GM12891 (cell line): ENCODE measurements around the gene PPFIBP2.

Experiments
- DNase-seq: peaks from one replicate; pipeline ENCODE4 v3.0.0; 2011; ENCODE audit warnings: low spot score; ENCODE audit not compliant: insufficient read length
- FAIRE-seq: peaks from 2 replicates; lab custom pipeline; 2011; peaks lifted over from hg19 to GRCh38; lab: Jason Lieb, UNC
- PAX5 ChIP-seq: IDR thresholded peaks from 2 replicates; pipeline ENCODE4 v1.6.1; 2011; ENCODE audit warnings: low read length, moderate library complexity, mild to moderate bottlenecking; ENCODE audit not compliant: insufficient read depth, severe bottlenecking
- POLR2A ChIP-seq: IDR thresholded peaks from 2 replicates; pipeline ENCODE4 v1.6.1; 2011; ENCODE audit warnings: low read depth, low read length, control low read depth
- POLR2AphosphoS5 ChIP-seq: IDR thresholded peaks from 2 replicates; pipeline ENCODE4 v1.6.1; 2011; ENCODE audit warnings: low read depth, low read length, control low read depth
- POU2F2 ChIP-seq: IDR thresholded peaks from 2 replicates; pipeline ENCODE4 v1.6.1; 2011; ENCODE audit warnings: low read depth, mild to moderate bottlenecking, control low read depth, low read length, moderate library complexity
- SPI1 ChIP-seq: IDR thresholded peaks from 2 replicates; pipeline ENCODE4 v1.6.1; 2011; ENCODE audit warnings: low read depth, low read length, control low read depth
- TAF1 ChIP-seq: IDR thresholded peaks from 2 replicates; pipeline ENCODE4 v1.6.1; 2011; ENCODE audit warnings: low read depth, low read length, control low read depth

Gene PPFIBP2

DNA sequence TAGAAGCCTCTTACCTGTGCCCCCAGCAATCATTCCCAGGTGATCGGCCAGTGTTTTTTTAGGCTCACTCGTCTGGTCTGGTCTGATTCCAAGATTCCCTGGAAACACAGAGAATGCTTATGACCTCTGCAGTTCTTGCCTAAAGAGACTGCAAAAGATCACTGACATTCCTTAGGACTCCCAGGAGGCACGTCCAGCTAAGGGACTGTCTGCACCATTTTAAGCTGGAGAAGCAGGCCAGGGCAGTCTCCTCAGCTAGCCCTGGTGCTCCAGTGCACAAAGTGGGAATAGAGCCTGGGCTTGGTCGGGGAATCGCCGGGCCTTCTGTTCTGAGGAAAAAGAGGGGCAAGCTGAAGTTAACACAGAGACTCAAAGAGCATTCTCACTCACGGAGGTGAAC, 154.7 kb downstream of the PPFIBP2 start:
- TF ChIP-seq SPI1 = no peak
- TF ChIP-seq PAX5 = no peak
- TF ChIP-seq TAF1 = no peak
- TF ChIP-seq POU2F2 = no peak
- no peak for TF ChIP-seq POLR2AphosphoS5
- TF ChIP-seq POLR2A = no peak
- DNase-seq = no peak
- FAIRE-seq = no peak

DNA sequence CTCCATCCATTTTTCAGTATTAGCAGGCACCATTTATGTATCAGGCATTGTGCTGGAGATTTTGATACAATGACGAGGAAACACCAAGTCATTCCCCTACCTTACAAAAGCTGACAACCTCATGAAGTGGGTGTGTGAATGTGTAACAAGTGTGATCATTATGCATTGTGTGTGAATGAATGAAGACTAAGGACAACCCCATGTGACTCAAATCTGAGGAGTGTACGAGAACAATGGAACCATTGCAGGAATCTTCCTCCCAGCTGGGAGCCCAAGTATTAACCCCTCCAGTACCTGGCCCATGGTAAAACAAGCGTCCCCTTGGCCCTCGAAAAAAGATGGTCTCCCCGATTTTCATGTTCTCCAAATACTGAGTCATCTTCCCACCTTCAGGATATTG, 155.1 kb downstream of the PPFIBP2 start:
- TF ChIP-seq POU2F2 (no peak), PAX5 (no peak), POLR2AphosphoS5 (no peak), SPI1 (no peak), TAF1 (no peak), POLR2A (no peak)
- DNase-seq = no peak
- FAIRE-seq = peak; percentile 9

DNA sequence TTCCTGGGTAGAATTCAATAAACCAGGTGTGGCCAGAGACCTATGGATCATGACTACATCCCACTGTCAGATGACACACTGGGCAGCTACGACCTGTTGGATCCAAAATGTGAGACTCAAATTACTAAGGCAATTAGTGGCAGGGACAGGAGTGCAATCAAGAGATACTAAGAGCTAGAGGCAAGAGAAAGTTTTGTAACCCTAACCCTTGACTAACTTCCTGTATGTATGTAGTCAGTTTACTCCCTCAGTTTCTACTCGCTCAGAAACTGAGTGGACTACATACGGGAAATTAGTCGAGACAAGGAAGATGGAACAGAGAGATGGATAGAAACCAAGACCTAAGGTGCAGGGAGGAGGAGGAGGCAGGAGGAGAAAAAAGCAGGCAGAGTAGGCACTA, 156.8 kb downstream of the PPFIBP2 start:
- FAIRE-seq (peak; percentile 71), DNase-seq (no peak)
- 0 out of 2 replicates have a peak, but pooled peaks have one; percentile 6 for TF ChIP-seq POLR2A
- no peak for TF ChIP-seq SPI1

DNA sequence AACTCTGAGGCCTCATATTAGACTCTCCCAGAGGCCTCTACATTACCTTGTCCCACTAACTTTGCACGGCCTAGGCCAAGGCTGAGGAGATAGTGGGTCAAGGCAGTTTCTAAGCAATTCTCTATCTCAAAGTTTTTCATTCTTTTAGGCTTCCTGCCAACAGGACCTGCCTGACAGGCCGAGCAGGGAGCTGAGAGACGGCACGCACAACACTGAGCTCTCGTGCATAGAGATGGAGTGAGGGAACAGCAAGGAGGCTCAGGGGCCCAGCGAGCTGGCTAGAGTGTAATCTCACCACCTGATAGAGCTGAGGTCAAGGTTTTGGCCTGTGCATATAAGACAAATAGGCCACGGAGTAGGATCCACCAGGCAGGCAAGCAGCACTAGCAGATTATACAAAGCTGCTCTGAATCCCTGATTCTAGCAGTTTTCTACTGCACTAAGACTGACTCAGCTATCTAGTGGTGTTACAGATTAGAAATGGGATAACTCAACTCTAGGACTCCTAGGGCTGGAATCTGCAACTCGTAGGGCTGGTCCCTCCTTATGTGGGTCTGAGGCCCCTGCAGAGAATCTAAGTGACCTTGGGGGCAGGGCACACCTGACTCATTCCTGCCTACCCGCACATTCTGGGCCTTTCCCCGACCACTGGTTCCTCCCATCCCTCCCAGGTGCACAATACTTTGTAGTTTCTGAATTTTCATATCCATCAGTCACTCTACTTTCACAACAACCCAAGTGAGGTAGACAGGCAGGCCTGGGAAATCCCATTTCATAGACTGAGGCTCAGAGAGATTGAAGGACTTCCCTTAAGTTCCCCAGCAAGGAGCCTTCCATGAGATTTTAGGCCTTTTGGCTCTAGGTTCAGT, 157.8 kb downstream of the PPFIBP2 start:
- FAIRE-seq (peak; percentile 66), DNase-seq (no peak)

DNA sequence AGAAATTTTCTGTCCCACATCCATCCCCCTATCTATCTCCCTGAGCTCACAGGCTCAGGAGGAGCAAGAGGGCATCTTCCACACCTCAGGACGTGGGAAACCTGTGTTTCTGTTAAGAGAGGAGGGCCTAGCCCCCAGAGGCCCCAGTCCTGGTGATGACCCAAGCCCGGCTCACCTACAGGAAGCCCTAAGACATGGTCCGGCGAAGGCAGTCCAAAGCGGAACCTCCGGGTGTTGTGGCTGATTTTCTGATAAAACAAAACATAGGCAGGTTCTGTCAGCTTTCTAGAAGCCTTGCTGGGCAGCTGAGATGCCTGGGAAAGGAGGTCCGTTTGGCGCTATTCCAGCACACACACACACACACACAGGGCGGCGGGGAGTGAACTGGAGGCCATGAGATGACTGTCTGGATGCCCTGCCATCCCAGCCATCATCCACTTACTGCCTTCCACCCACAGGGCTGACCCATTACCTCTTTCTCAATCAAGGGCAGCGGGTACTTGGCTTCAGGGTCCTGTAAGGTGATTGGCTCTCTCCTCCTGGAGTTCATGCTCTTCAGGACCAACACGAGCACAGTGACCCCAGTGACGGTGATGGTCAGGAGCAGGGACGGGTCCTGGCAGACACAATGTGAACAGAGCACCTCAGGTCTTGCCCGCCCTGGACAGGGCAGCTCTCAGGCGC, 158.6 kb downstream of the PPFIBP2 start:
- TF ChIP-seq SPI1 = no peak
- TF ChIP-seq PAX5 = peak; percentile 61
- no peak; the same call in 1 of the 2 replicates for TF ChIP-seq POLR2A
- 0 out of 2 replicates have a peak, but pooled peaks have one; percentile 3 for TF ChIP-seq POLR2AphosphoS5
- no peak for TF ChIP-seq TAF1
- no peak for TF ChIP-seq POU2F2
- peak; percentile 81 for FAIRE-seq
- no peak for DNase-seq

More for the DNA sequence above, 157.8 kb downstream of the PPFIBP2 start:
- TF ChIP-seq POU2F2 (peak; percentile 88), POLR2AphosphoS5 (no peak; the same call in 1 of the 2 replicates), POLR2A (0 out of 2 replicates have a peak, but pooled peaks have one; percentile 47), TAF1 (no peak), PAX5 (no peak), SPI1 (peak; percentile 53)

DNA sequence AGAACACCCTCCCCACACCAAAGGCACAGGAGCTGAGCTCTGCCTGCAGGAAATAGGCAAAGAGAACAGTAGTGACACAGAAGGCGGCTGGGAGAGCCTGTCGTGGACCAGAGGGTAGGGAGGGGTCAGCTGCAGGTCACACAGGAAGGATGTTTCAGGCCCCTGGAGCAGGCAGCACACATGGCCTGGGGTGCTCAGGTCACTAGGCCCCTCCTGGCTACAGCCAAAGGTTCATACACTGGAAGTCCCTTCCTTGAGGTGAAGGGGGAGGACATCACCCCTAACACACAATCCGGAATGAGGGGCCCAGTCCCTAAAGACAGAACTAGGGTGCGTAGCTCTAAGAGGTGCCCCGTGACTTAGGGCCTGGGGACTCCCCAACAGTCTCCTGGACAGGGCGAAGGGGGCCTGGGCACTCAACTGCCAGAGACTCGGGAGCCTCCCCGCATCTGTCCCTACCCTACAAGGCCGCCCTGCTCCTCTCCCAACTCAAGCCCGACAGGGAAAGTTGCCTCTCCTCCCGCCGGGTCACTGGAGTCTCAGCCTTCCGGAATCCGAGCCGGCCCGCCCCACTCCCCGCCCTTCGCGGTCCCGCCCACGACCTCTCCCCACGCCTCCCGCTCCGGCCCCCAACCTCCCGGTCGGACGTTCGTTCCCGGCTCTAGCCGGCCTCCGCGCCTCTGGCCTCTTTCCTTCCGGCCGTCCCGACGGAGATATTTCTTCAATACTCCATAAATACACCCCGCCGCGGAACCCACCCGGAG, 159.3 kb downstream of the PPFIBP2 start, which contains the start of gene CYB5R2:
CYB5R2 (minus strand) TSS at position 541 of the 764 bp plus-strand sequence. CDS start 675 bp downstream, outside the sequence.
- TF ChIP-seq POLR2A = peak; percentile 58; the same call in 1 of the 2 replicates
- TF ChIP-seq POU2F2 = no peak
- TF ChIP-seq PAX5 = no peak
- FAIRE-seq (peak; percentile 63), DNase-seq (no peak)

DNA sequence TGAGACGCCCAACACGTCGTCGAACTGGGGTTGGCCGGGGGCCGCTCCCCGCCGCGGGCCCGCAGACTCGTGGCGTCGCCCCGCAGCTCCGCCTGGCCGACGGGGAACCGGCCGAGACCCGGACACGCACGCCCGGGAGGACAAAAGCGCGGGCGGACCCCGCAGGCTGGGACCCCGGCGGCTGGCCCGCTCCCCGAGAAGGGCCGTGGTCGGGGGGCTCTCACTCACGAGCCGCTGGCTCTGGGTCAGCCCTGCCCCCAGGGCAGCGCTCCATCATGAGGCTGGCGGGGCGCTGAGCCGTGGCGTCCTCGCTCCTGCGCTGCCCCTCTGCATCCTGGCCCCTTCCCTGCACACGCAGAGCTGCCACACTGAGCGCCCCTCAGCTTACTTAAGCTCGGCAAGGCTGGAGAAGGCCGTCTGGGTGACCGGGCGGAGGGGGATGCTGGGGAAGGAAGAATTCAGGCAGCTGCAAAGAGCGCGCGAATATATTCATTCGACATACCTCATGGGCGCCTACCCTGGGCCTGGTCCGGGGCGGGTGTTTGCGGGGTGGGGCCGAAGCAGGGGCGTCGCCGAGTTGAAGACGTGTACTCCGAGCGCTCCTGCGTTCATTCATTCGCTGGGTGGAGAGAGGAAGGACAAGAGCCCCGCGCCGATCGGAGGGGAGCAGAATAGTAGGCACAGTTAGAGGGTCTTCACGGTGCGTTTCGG, 160.1 kb downstream of the PPFIBP2 start:
- FAIRE-seq (no peak), DNase-seq (no peak)
- TF ChIP-seq POLR2AphosphoS5 (no peak), TAF1 (no peak), POLR2A (no peak), POU2F2 (no peak), PAX5 (no peak), SPI1 (no peak)

DNA sequence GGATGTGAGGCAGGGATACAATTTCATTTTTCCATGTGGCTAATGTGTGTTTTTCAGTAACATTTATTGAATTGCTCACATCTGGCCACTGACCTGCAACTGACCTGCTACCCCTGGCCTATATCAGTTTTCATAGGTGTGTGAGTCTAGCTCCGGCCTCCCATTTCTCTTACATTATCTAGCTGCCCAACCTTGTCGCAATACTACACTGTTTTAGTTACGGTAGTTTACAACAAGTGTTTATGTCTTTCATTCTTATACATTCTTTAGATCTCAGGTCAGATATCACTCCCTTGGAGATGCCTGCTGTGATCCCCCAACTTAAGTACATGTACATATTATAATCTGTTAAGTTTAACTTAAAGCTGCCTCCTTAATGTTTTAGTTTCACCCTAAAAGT, 161.8 kb downstream of the PPFIBP2 start:
- TF ChIP-seq TAF1 (no peak), POU2F2 (no peak), POLR2A (no peak), PAX5 (no peak), POLR2AphosphoS5 (no peak), SPI1 (no peak)
- DNase-seq (no peak), FAIRE-seq (peak; percentile 45)
